Cardiac muscle cell (in vitro differentiated cells and primary cell): ENCODE results near the gene MAD1L1. TPM values are rescaled to one million over a fixed set of nuclear protein-coding genes. Genes with fewer than 3 reads are reported as not detected.

ENCODE experiments used
- DNase-seq, 2 donors: peaks; one replicate each; pipeline versions ENCODE4 v3.0.0 to v3.0.0-alpha.2; 2010 to 2017; ENCODE audit warnings: low read depth in 1 of 2, low spot score in 1 of 2
- H3K27ac ChIP-seq: fragments of 200-600 bp; sonication (generic); 2 replicates; pipeline ENCODE4 v1.5.1; 2016
- H3K27me3 ChIP-seq: fragments of 200-600 bp; sonication (generic); 2 replicates; pipeline ENCODE4 v1.6.0; 2016; ENCODE audit warnings: control low read depth
- H3K36me3 ChIP-seq: fragments of 200-600 bp; sonication (generic); 2 replicates; pipeline ENCODE4 v1.5.1; 2016; ENCODE audit warnings: control low read depth
- H3K4me1 ChIP-seq: fragments of 200-600 bp; sonication (generic); 2 replicates; pipeline ENCODE4 v1.8.1; 2017; ENCODE audit warnings: low read depth, mild to moderate bottlenecking, mixed run types
- H3K4me3 ChIP-seq: fragments of 200-600 bp; sonication (generic); 2 replicates; pipeline ENCODE4 v1.5.1; 2016; ENCODE audit warnings: mild to moderate bottlenecking
- H3K9me3 ChIP-seq: fragments of 200-600 bp; sonication (generic); 2 replicates; pipeline ENCODE4 v1.5.1; 2017; ENCODE audit warnings: low read depth, mild to moderate bottlenecking, control low read depth
- CTCF ChIP-seq: IDR thresholded peaks from 2 replicates; pipeline ENCODE4 v1.5.1; 2012; ENCODE audit warnings: low read depth, mild to moderate bottlenecking, low read length
- polyA plus RNA-seq: library from polyadenylated mRNA; unstranded; fragments of >200 nt; fragmentation: Nextera tagmentation; extraction: Ambion mirVana; gene quantifications from 2 replicates; pipeline ENCODE4 v1.2.1, GENCODE V29; 2016
- total RNA-seq: library from RNA; depleted of rRNA; stranded (reverse); fragments of >200 nt; gene quantifications from 2 replicates; pipeline ENCODE4 v1.2.3, GENCODE V29; 2016

The MAD1L1 gene
- total and polyA plus RNA-seq, 2 experiments from 2014 or later, result 38.3 to 56.2 TPM

- no peak overlapping the region for H3K27ac ChIP-seq
- no peaks in the 10 kb centered on the region for H3K27me3 ChIP-seq
- no peak for DNase-seq
- H3K9me3 ChIP-seq, result no peaks in the 10 kb centered on the region
- H3K4me1 ChIP-seq, result no peaks in the 10 kb centered on the region
- H3K36me3 ChIP-seq, result no peaks in the 10 kb centered on the region
- TF ChIP-seq CTCF, result no peak
- no peak overlapping the region for H3K4me3 ChIP-seq
Measured at GRCh38 chr7:2001601-2002442, 230.9 kb downstream of the MAD1L1 start.

DNA sequence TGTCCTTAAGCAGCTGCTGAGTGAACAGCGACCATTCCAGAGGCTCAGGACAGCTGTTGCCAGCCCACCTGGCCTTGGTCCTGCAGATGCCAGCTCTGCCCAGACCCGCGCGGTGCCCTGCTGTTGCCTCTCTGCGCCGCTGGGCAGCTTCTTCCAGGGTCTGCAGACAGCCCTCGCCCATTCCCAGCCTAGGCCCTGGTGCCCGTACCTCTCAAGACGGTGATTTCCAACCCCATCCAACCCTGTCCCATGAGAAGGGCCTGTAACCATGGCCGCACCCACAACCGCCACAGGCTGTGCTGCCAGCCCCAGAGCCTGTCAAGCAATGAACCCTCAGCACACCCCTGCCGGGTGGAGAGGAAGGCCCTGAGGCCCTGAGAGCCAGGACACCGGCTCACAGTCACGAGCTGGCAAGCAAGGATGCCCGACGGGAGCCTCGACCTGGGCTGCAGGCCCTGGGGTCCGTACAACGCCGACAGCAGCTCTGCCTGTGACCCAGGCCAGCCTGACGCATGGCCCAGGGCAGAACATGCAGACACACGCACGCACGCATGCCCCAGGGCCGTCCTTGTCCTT, 231.9 kb downstream of the MAD1L1 start:
- no peak for TF ChIP-seq CTCF
- no peak for DNase-seq
- H3K27ac ChIP-seq, result no peak overlapping the region

GRCh38 chr7:2000153-2000687, 232.5 kb downstream of the MAD1L1 start:
- TF ChIP-seq CTCF, result no peak
- H3K4me1 ChIP-seq, result no peaks in the 10 kb centered on the region
- no peaks in the 10 kb centered on the region for H3K36me3 ChIP-seq
- no peak overlapping the region for H3K27ac ChIP-seq
- DNase-seq, result no peak
- H3K4me3 ChIP-seq, result no peak overlapping the region
- H3K9me3 ChIP-seq, result no peaks in the 10 kb centered on the region
- no peaks in the 10 kb centered on the region for H3K27me3 ChIP-seq

More for the DNA sequence above, 231.9 kb downstream of the MAD1L1 start:
- Histone ChIP-seq H3K27me3 (no peaks in the 10 kb centered on the region), H3K4me1 (no peaks in the 10 kb centered on the region), H3K4me3 (no peak overlapping the region), H3K9me3 (no peaks in the 10 kb centered on the region), H3K36me3 (no peaks in the 10 kb centered on the region)

- Histone ChIP-seq H3K36me3 (no peaks in the 10 kb centered on the region), H3K9me3 (no peaks in the 10 kb centered on the region), H3K27me3 (no peaks in the 10 kb centered on the region), H3K4me3 (no peak overlapping the region), H3K4me1 (no peaks in the 10 kb centered on the region), H3K27ac (no peak overlapping the region)
- no peak for DNase-seq
- no peak for TF ChIP-seq CTCF
Measured at GRCh38 chr7:1999278-1999984, 233.3 kb downstream of the MAD1L1 start.

- no peak for TF ChIP-seq CTCF
- Histone ChIP-seq H3K27ac (no peak overlapping the region), H3K27me3 (no peaks in the 10 kb centered on the region), H3K9me3 (no peaks in the 10 kb centered on the region), H3K36me3 (no peaks in the 10 kb centered on the region), H3K4me3 (no peak overlapping the region), H3K4me1 (peaks cover 3% of the 10 kb centered on the region)
- no peak for DNase-seq
Measured at GRCh38 chr7:1998146-1998545, 234.6 kb downstream of the MAD1L1 start.
